IgD-negative memory B cell (primary cell): ENCODE data around the gene FGF22. TPM values are rescaled to one million over a fixed set of nuclear protein-coding genes. Genes with fewer than 3 reads are reported as not detected.

Experiments
- H3K27ac Mint-ChIP-seq, 3 donors: one replicate each; pipeline ENCODE4 v1.8.0; 2020 to 2022; ENCODE audit warnings: mild to moderate bottlenecking in 3 of 3, mixed read lengths in 3 of 3, moderate library complexity in 1 of 3
- H3K27me3 Mint-ChIP-seq: one replicate; pipeline ENCODE4 v1.8.0; 2021; ENCODE audit warnings: mixed read lengths
- H3K36me3 Mint-ChIP-seq: one replicate; pipeline ENCODE4 v1.8.0; 2020; ENCODE audit warnings: mild to moderate bottlenecking, mixed read lengths
- H3K4me1 Mint-ChIP-seq, 3 donors: one replicate each; pipeline ENCODE4 v1.8.0; 2020 to 2022; ENCODE audit warnings: mixed read lengths in 3 of 3, mild to moderate bottlenecking in 1 of 3
- H3K4me3 Mint-ChIP-seq, 4 donors: one replicate each; pipeline ENCODE4 v1.8.0; 2020 to 2022; ENCODE audit warnings: mild to moderate bottlenecking in 4 of 4, mixed read lengths in 4 of 4, moderate library complexity in 3 of 4
- H3K9me3 Mint-ChIP-seq, 3 donors: one replicate each; pipeline ENCODE4 v1.8.0; 2020 to 2021; ENCODE audit warnings: mixed read lengths in 3 of 3, mild to moderate bottlenecking in 1 of 3
- polyA plus RNA-seq: library from polyadenylated mRNA; unstranded; fragments of 300-500 nt; fragmentation: Illumina TruSeq; gene quantifications from one replicate; pipeline ENCODE4 v1.2.3, GENCODE V29; 2021

Gene FGF22
- polyA plus RNA-seq, 1 donor from 2014 or later: not detected

GRCh38 chr19:651114-651818 is 11.6 kb downstream of the FGF22 start:
- H3K27ac Mint-ChIP-seq: no peak overlapping the region
- peaks cover 3% of the 10 kb centered on the region for H3K36me3 Mint-ChIP-seq
- no peaks in the 10 kb centered on the region for H3K9me3 Mint-ChIP-seq
- peak overlapping the region in 1 of 4 donors; percentile 68 for H3K4me3 Mint-ChIP-seq
- no peaks in the 10 kb centered on the region for H3K27me3 Mint-ChIP-seq
- peaks cover 0 to 4% (median 4%) of the 10 kb centered on the region in 3 donors for H3K4me1 Mint-ChIP-seq

- Mint-ChIP-seq H3K27ac (no peak overlapping the region), H3K27me3 (no peaks in the 10 kb centered on the region), H3K9me3 (no peaks in the 10 kb centered on the region), H3K36me3 (peaks cover 3% of the 10 kb centered on the region), H3K4me3 (no peak overlapping the region), H3K4me1 (peaks cover 0 to 8% (median 7%) of the 10 kb centered on the region in 3 donors)
Measured at GRCh38 chr19:651991-652390, 12.3 kb downstream of the FGF22 start.

- Mint-ChIP-seq H3K27ac (no peak overlapping the region), H3K9me3 (no peaks in the 10 kb centered on the region), H3K36me3 (peaks cover 3% of the 10 kb centered on the region), H3K4me1 (peaks cover 0 to 11% (median 10%) of the 10 kb centered on the region in 3 donors), H3K4me3 (no peak overlapping the region), H3K27me3 (no peaks in the 10 kb centered on the region)
Measured at GRCh38 chr19:652467-653389, 13.0 kb downstream of the FGF22 start.

GRCh38 chr19:653425-653824 is 13.7 kb downstream of the FGF22 start:
- peaks cover 0 to 11% (median 10%) of the 10 kb centered on the region in 3 donors for H3K4me1 Mint-ChIP-seq
- no peaks in the 10 kb centered on the region for H3K9me3 Mint-ChIP-seq
- peaks cover 1% of the 10 kb centered on the region for H3K36me3 Mint-ChIP-seq
- H3K27me3 Mint-ChIP-seq: no peaks in the 10 kb centered on the region
- H3K4me3 Mint-ChIP-seq: no peak overlapping the region
- peak overlapping the region in 1 of 3 donors; percentile 9 for H3K27ac Mint-ChIP-seq

- Mint-ChIP-seq H3K27ac (peak overlapping the region in 2 of 3 donors; percentile 84 to 86), H3K4me3 (peak overlapping the region in 2 of 4 donors; percentile 28 to 76), H3K4me1 (peaks cover 12 to 21% (median 16%) of the 10 kb centered on the region in 3 donors), H3K9me3 (no peaks in the 10 kb centered on the region), H3K27me3 (no peaks in the 10 kb centered on the region), H3K36me3 (peaks cover 4% of the 10 kb centered on the region)
Measured at GRCh38 chr19:655691-656090, 16.0 kb downstream of the FGF22 start.

- Mint-ChIP-seq H3K27me3 (no peaks in the 10 kb centered on the region), H3K9me3 (no peaks in the 10 kb centered on the region), H3K4me1 (peaks cover 16 to 21% (median 18%) of the 10 kb centered on the region in 3 donors), H3K27ac (peak overlapping the region; percentile 39 to 100 (median 43)), H3K36me3 (peaks cover 5% of the 10 kb centered on the region), H3K4me3 (peak overlapping the region in 3 of 4 donors; percentile 48 to 93 (median 54))
Measured at GRCh38 chr19:656751-657559, 17.3 kb downstream of the FGF22 start.

- peaks cover 16 to 21% (median 18%) of the 10 kb centered on the region in 3 donors for H3K4me1 Mint-ChIP-seq
- H3K27me3 Mint-ChIP-seq: no peaks in the 10 kb centered on the region
- peak overlapping the region in 2 of 4 donors; percentile 48 to 77 for H3K4me3 Mint-ChIP-seq
- H3K36me3 Mint-ChIP-seq: peaks cover 5% of the 10 kb centered on the region
- no peaks in the 10 kb centered on the region for H3K9me3 Mint-ChIP-seq
- H3K27ac Mint-ChIP-seq: peak overlapping the region in 2 of 3 donors; percentile 43 to 100
Measured at GRCh38 chr19:657611-658010, 17.9 kb downstream of the FGF22 start.

- H3K27ac Mint-ChIP-seq: peak overlapping the region in 2 of 3 donors; percentile 96 to 100
- no peaks in the 10 kb centered on the region for H3K27me3 Mint-ChIP-seq
- H3K4me3 Mint-ChIP-seq: peak overlapping the region in 3 of 4 donors; percentile 82 to 94 (median 92)
- H3K9me3 Mint-ChIP-seq: no peaks in the 10 kb centered on the region
- H3K4me1 Mint-ChIP-seq: peaks cover 16 to 21% (median 18%) of the 10 kb centered on the region in 3 donors
- peaks cover 5% of the 10 kb centered on the region for H3K36me3 Mint-ChIP-seq
Measured at GRCh38 chr19:658059-658839, 18.6 kb downstream of the FGF22 start.

- Mint-ChIP-seq H3K9me3 (no peaks in the 10 kb centered on the region), H3K36me3 (peaks cover 5% of the 10 kb centered on the region), H3K4me3 (peak overlapping the region; percentile 92 to 100 (median 95)), H3K4me1 (peaks cover 18 to 19% (median 19%) of the 10 kb centered on the region in 3 donors), H3K27me3 (no peaks in the 10 kb centered on the region), H3K27ac (peak overlapping the region; percentile 96 to 100 (median 98))
Measured at GRCh38 chr19:658916-659839, 19.5 kb downstream of the FGF22 start.

GRCh38 chr19:660793-661426 is 21.2 kb downstream of the FGF22 start:
- Mint-ChIP-seq H3K9me3 (no peaks in the 10 kb centered on the region), H3K36me3 (peaks cover 4% of the 10 kb centered on the region), H3K4me1 (peaks cover 19 to 23% (median 22%) of the 10 kb centered on the region in 3 donors), H3K4me3 (peak overlapping the region; percentile 94 to 100 (median 96)), H3K27ac (peak overlapping the region; percentile 96 to 100 (median 98)), H3K27me3 (no peaks in the 10 kb centered on the region)

GRCh38 chr19:661427-662196 is 21.9 kb downstream of the FGF22 start:
- Mint-ChIP-seq H3K27ac (peak overlapping the region; percentile 96 to 100 (median 98)), H3K9me3 (no peaks in the 10 kb centered on the region), H3K4me1 (peaks cover 17 to 23% (median 17%) of the 10 kb centered on the region in 3 donors), H3K36me3 (peaks cover 4% of the 10 kb centered on the region), H3K4me3 (peak overlapping the region; percentile 94 to 100 (median 96)), H3K27me3 (no peaks in the 10 kb centered on the region)
